Measurements from ENCODE around the gene CEACAM20. TPM values are rescaled to one million over a fixed set of nuclear protein-coding genes. Genes with fewer than 3 reads are reported as not detected.

The CEACAM20 gene
- total RNA-seq, 1 donor from 2014 or later = not detected

DNA sequence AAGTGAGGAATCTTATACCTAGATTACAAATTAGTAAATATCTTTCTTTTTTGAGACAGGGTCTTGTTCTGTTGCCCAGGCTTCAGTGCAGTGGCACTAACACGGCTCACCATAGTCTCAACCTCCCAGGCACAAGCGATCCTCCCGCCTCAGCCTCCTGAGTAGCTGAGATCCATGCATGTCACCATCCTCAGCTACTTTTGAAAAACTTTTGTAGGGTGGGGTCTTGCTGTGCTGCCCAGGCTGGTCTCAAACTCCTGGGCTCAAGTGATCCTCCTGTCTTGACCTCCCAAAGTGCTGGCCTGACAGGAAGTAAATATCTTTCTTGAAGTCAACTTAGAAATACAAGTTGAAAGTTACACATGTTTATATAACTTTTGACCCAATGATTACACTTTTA, 20.0 kb upstream of the CEACAM20 start:
- DNase-seq (ENCODE audit: low spot score) = no peak

DNA sequence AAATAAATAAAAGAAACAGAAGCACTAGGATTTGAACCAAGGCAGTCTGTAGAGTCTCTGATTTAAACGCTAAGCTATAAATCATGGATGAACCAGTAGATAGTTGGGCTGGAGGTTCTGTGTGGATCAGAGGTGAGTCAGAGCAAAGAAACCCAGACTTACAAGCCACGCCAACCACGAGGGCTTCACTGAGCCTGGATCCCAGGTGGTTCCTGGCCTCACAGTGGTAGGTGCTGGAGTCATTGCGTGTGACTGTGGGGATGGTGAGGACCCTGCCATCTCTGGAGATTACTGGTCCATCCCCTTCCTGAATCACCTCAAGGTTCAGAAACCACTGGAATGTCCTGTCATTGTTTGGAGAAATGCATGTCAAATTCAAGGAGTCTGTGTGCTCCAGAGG, 19.3 kb upstream of the CEACAM20 start:
- DNase-seq (ENCODE audit: low spot score) = no peak

DNA sequence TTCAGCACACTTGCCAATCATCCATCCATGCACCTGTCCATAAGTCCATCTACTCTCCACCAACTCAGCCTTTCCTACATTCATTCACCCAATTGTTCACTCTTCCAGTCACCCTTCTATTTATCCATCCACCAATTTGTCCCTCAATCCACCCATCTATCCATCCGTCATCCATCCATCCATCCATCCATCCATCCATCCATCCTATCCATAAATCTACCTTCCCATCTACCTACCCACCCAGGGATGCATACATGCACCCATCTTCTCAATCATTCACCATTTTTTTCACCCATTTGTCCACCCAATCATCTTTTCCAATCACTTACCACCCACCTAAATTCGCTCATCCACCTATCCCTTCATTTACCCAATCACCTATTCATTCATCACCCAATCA, 14.6 kb upstream of the CEACAM20 start:
- no peak for DNase-seq (ENCODE audit: low spot score)

DNA sequence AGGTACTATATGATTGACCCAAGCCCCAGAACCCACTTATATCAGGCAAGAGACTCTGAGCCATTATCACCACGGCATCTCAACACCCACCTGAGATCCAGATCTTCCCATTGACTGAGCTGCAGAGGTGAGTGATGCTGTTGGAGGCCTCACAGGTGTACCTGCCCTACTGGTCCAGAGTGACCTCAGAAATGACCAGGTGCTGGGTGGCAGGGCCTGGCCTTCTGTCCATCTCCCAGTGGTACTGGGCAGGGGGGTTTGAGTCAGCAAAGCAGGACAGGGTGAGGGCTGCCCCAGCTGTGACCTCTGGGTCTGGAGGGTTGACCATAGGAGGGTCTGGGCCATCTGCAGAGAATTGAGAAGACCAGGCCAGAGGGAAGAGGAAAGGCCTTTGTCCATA, 13.2 kb upstream of the CEACAM20 start:
- peak; percentile 85 for DNase-seq (ENCODE audit: low spot score)

DNA sequence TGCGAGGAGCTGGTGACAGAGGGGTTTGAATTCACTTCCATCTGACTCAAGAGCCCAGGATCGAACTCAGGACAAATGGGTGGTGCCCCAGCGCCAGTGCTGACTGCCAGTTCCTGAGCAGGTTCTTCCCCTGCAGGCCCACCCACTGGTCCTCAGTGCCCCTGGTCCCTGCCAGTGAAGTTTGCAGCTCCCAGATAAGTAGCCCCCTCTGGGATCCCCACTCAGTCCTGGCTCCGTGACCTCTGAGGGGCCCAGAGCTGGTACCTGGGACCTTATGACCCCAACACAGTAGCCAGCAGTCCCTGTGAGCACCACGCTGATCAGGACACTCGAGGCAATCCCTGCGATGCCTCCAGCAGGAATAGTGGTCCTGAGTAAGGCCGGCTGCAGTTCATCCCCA, 11.3 kb upstream of the CEACAM20 start:
- peak; percentile 26 for DNase-seq (ENCODE audit: low spot score)

DNA sequence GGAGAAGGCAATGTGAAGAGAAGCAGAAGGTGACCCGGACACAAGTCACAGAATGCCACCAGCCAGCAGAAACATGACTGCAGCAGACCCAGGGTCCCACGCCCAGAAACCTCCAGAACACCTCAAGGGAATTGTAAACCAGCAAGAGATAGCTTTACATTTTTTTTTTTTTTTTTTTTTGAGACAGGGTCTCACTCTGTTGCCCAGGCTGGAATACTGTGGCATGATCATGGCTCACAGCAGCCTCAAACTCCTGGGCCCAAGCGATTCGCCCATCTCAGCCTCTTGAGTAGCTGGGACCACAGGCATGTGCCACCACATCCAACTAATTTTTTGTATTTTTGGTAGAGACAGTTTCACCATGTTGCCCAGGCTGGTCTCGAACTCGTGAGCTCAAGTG, 10.5 kb upstream of the CEACAM20 start:
- DNase-seq (ENCODE audit: low spot score) = peak; percentile 55

DNA sequence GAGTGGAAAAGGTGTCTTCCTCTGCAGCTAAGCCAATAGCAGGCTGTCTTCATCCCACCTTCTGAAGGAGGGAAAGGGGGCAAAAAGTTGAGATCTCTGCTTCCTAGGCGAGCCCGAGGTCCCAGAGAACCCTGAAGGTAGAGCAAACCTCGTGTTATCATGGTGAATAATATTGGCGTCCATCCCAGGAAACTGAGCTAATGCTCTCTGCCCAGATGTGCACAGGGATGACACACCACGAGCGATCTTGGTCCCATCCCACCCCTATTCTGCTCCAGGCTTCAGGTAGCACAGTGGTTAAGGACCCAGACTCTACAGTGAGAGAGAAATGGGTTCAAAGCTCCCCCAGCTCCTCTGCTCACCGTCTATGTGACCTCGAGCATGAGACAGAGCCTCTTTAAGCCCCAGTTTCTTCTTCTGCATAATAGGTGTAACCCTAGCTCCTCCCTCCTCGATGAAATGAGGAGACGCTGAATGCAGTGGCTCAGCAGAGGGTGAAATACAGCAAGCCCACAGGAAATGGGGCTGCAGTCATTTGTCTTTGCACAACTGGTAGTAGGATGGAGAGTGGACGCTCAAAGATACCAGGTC, 9.9 kb upstream of the CEACAM20 start:
- DNase-seq (ENCODE audit: low spot score) = peak; percentile 22

DNA sequence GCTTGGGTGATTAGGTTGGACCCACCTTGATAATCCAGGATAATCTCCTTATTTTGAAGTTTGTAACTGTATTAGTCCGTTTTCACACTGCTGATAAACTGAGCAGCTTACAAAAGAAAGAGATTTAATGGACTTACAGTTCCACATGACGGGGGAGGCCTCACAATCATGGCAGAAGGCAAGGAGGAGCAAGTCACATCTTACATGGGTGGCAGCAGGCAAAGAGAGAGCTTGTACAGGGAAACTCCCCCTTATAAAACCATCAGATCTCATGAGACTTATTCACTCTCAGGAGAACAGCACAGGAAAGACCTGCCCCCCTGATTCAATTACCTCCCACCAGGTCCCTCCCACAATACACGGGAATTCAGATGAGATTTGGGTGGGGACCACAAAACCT, 5.9 kb upstream of the CEACAM20 start:
- DNase-seq (ENCODE audit: low spot score) = peak; percentile 9

DNA sequence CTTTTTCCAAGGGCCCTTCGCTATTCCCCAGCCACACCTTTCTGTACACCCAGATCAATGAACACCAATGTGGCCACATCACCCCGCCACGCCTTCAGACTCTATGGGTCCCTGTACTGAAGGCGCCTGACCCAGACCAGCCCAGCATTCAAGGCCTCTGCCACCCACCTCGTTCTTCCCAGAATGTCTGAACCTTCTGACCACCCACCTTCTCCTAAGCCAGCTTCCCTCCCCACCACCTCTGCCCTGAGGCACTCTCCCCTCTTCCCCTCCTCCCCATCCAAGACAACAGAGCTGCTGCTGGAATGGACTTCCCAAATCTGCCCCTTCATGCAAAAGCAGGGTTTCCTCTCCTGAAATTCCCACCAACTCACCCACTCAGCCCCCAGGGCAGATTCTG, 3.3 kb upstream of the CEACAM20 start:
- DNase-seq (ENCODE audit: low spot score) = no peak

DNA sequence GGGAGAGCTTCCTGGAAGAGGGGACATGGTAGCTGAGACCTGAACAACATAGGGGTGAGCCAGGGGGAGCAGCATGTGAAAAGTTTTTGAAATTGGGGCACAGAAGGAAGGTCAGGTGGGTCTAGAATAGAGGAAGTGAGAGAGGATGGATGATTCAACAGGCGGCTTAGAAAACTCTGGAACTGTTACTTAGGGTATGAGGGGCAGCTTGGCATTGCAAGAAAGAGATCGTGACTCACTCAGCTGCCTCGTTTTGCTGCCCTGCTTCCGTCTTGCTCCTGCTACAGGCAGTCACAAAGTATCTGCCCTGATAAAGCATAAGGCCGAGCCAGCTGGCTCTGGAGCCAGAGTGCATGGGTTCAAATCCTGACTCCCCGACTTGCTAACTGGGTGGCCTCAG, 1.3 kb upstream of the CEACAM20 start:
- DNase-seq (ENCODE audit: low spot score) = no peak

DNA sequence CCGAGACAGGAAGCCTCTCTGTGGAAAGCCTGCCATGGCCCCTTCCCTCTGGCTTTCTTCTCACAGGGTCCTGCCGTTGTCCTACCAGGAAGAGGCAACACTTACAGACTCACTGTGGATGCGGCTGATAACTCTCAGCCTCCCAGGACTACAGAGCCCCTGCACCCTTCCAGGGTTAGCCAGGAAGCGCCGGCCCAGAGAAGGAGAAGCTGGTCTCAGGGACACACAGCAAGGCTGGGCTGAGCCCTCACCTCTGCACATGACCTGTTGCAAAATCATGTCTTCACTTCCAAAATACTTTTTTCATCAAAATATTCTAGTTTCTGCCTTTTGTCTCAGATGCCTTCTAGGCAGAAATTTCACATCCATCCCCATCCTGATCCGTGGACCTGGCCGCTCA, 1.9 kb downstream of the CEACAM20 start:
- no peak for DNase-seq (ENCODE audit: low spot score)

DNA sequence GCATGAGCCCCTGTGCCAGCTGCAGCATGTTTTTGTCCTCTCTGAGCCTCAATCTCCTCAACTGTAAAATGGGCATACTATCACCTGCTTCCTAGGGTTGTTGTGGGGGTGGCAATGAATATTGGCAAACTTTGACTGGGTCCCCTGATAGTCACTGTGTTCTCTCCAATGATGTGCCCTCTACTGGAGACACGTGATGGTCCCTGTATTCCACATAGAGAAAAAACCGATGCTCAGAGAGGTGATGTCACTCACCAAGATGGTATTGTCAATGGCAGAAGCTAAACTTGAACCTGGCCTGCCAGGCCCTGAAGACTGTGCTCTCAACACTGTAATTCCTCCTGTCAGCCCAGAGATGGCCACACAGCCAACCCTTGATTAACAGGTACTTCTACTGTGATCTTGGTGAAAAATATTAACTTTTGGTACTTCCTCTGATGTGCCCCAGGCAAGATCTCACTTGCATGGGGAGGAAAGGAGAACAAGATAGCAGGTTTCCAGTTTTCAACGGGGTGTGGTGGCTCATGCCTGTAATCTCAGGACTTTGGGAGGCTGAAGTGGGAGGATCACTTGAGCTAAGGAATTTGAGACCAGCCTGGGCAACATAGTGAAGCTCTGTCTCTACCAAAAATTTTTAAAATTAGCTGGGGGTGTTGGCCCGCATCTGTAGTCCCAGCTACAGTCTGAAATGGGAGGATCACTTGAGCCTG, 3.6 kb downstream of the CEACAM20 start:
- DNase-seq (ENCODE audit: low spot score) = no peak

DNA sequence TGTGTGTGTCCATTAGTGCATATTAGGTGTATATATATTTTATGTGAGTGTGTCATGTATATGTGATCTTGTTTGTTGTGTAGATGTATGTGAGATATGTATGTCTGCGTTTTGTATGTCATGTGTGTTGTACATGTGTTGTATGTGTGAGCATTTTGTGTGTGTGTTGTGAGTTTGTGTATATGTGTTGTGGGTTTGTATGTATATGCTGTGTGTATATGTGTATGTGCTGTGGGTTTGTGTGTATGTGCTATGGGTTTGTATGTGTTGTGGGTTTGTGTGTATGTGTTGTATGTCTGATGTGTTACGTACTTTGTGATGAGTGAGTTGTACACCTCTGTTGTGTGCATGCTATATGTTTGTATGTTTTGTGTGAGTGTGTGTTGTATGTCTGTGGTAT, 8.1 kb downstream of the CEACAM20 start:
- DNase-seq (ENCODE audit: low spot score) = no peak

DNA sequence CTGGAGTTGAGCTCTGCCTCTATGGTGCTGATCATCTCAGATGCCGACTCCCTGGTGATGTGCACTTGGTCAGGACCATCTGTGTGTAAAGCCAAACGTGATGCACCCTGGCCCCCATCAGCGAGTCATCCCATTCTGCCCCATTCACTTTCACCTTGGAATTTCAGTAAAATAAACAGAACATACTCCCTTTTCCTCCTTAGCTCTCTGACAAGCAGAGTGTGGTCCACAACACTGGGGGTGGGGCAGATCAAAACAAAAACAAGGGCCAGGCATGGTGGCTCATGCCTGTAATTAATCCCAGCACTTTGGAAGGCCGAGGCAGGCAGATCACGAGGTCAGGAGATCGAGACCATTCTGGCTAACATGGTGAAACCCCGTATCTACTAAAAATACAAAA, 12.3 kb downstream of the CEACAM20 start:
- no peak for DNase-seq (ENCODE audit: low spot score)

DNA sequence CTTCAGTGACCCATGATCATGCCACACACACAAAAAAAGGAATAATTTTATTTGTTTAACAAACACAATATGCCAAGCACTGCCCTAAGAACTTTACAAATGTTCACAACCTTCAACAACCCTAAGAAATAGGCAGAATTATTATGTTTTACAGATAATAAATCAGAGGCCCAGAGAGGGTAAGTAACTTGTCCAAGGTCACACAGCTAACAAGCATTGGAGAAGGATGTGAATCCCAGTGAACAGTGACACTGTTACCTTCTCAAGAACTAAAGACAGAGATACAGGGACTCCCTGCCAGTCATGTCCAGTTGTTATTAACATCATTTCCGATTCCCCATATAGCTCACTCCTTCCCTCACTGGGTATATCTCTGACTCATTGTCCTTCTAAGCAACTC, 13.6 kb downstream of the CEACAM20 start:
- DNase-seq (ENCODE audit: low spot score) = no peak

DNA sequence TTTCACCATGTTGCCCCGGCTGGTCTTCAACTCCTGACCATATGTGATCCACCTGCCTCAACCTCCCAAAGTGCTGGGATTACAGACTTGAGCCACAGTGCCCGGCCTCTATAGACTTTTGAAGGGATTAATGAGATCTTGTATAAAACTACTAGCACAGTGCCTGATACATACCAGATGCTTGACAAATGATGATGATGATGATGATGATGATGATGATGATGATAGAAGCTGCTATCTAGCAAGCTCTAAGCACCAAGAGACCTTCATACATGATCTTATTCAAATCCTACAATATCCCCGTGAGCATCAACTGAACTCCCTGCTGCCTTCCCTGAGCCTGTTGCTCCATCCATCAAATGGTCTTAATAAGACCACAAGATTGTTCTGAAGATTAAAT, 14.4 kb downstream of the CEACAM20 start:
- no peak for DNase-seq (ENCODE audit: low spot score)

DNA sequence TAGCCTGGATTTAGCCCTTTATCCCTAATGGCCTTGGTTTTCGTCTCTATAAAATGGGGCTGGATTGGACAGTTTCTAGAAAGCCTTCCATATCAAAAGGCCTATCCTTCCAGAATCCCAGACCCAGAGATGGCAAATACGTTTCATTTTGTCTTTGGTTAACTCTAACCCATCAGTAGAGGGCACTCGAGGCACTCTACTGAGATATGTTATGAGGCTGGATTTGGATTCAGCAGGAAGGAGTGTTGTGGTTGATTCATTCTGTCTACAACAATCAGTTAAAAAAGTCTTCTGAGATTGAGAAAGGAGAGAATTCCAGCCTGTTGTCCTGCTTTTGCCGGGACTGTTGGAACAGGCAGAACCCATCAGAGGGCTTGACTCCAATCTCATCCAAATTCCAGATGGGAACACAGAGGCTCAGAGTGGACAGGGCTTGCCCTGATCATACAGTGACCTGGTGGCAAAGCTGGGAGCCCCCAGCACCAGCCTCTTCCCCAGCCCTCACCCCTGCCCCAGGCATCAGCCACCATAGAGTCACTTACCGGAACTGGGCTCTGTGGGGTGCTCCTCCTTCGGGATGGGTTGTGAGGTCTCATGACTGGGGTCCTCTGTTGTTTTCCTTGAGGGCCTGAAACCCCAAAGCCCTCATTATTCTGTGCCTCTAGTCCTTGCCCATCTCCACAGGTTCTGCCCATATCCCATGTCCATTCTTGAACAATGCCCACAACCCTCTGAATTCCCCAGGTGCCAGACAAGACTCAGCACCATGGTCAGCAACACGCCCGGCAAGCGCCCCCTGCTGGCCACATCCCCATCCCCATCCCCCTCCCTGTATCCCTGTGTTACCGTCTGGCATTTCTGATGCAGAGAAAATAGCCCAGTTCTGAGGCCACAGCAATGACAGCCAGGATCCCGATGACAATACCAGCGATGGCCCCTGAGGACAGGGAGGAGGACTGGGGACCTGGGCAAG, 16.9 kb downstream of the CEACAM20 start:
- no peak for DNase-seq (ENCODE audit: low spot score)

DNA sequence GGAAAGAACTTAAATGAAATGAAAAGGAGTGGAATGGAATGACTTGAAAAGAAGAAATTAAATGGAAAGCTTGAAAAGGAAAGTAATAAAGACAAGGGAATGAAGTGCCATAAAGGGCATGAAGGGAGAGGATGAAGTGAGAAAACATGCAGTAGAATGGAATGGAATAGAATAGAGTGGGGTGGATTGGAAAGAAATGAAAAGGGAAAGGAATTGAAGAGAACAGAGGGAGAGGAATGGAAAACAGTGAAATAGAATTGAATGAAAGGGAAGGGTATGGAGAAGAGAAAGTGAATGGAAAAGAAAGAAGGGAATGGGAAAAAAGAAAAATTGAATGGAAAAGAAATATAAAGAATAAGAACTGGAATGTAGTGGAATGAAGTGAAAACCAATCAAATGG, 20.0 kb downstream of the CEACAM20 start:
- DNase-seq (ENCODE audit: low spot score) = no peak

DNA sequence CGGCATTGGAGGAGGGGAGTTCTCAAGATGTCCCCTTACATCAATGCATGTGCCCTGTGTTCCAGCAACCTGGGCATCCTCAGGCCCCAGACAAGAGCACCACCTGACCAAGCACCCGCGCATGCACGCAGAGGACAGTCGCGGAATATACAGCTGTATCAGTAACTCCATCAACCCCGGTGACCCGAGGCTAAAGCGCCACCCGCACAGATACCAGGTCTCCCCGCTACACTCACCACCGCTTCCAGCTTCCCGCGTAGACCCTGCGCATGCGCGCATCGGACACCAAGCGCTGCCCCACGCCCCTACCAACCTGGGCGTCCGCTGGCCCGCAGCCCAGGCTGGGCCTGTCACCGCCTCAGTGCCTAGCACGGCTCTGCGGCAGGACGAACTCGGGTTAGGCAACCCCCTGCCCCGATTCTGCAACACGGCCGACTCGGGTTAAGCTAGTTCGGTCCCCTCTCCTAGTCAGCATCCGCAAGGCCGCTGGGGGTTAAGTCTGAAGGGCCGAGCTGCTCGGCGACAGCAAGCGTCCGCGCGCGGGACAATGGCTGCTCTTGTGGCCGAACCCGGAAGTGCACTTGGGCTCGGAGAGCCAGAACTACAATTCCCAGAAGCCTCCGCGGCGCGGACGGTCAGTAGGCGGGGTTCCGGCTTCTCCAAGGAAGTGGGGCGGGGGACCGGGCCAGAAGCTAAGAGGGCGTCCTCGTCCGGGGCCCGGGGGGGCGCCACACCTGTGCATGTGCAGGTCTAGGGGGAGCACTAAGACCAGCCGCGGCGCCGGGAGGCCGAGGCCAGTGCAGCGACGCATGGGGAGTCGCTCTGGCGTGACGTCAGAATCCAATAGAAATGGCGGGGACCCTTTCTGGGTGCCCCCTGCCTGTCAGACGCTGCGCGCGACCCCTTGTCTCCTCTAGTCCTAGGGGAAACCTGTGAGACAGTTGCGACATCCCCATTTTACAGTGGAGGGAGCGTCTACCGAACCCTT, 29.2 kb downstream of the CEACAM20 start, which contains the start of gene ZNF180:
Gene ZNF180 (minus strand): TSS at position 561 of the 988 bp plus-strand sequence. CDS start 3,188 bp downstream, outside the sequence.
- peak; percentile 98 for DNase-seq (ENCODE audit: low spot score)

DNA sequence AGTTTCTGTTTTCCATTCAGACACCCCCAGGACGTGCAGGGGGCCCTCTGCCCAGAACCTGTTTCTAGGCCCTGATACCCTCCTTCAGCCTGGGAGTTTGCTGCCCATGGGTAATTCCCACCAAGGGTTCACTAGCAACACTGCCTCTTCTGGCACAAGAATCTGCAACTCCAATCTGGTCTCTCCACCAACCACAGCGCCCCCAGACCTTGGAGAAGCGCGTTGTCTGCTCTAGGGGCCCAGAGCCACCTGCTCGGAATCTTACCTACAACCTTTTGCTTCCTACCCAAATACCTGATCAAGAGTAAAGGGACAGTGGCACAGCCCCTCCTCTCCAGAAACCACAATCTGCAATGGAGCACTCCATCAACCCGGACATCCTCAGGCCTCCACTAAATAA, 29.9 kb downstream of the CEACAM20 start:
- no peak for DNase-seq (ENCODE audit: low spot score)

DNA sequence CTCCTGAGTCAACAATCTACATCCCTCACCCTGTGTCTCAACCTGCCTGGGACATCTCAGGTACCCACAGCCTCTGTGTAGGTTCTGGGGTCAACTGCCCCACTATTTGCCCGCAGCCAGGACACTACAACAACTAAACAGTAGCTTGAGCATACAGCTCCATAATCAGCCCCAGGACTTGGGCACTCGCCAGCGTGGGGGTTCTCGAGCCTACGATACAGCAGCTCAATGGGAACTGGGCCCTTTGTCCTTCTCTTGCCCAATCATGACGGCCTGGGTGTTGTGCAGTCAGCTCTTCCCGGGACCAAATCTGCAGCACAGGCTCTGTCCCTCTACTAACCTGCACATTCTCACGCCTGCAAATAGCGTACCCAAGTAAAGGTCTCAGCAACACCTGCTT, 30.5 kb downstream of the CEACAM20 start:
- no peak for DNase-seq (ENCODE audit: low spot score)
